ENCODE data around the gene PLEKHA8.

GRCh38 chr7:30148426-30148825, 120.2 kb downstream of the PLEKHA8 start:
- no peak for TF ChIP-seq SOX15 (CRISPR knock-in tag; IDR thresholded peaks at IDR 0.05)
- no peak for TF ChIP-seq CTCF (IDR thresholded peaks at IDR 0.05)
- no peak for TF ChIP-seq ZNF232 (CRISPR knock-in tag; IDR thresholded peaks at IDR 0.05)
- TF ChIP-seq AFF4 (CRISPR knock-in tag; IDR thresholded peaks at IDR 0.05; ENCODE audit: borderline replicate concordance) = no peak
- TF ChIP-seq ETV6 (CRISPR knock-in tag; IDR thresholded peaks at IDR 0.05) = no peak
- TF ChIP-seq PRRX2 (CRISPR knock-in tag; IDR thresholded peaks at IDR 0.05) = no peak
- TF ChIP-seq FOXP4 (CRISPR knock-in tag; IDR thresholded peaks at IDR 0.05) = no peak
- TF ChIP-seq RELA (CRISPR knock-in tag; IDR thresholded peaks at IDR 0.05; ENCODE audit: borderline replicate concordance) = no peak
- no peak for TF ChIP-seq ATF1 (CRISPR knock-in tag; IDR thresholded peaks at IDR 0.05)
